Stimulated activated CD8-positive, alpha-beta memory T cell treated with anti-CD3 and anti-CD28 coated beads, Interleukin-15, amount 100 ng/mL, for 24 hours (primary cell): ENCODE measurements around the gene MRPS12.
"Not testable (repeated sequence)": the region's sequence is repeated elsewhere in the genome, so short reads cannot be mapped to it uniquely, and the experiment has no call there.

Experiments
- DNase-seq: peaks from one replicate; pipeline ENCODE4 v3.0.0-alpha.2; 2020; ENCODE audit warnings: low read depth

Gene MRPS12

DNA sequence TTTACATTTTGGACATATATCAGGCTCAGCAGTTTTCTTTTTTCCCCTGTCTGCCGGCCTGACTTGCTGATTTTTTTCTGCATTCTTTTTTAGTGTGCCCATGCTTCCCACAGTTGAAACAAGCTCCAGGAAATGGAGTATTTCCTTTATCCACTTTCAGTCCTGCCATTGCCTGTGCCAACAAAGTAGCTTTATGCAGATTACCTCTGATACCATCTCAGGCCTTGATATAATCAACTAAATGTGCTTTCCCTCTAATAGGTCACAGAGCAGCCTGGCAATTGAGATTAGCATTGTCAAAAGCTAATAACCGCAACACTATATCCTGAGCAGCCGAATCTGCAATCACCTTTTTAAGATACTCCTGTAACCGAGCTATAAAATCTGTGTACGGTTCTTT lies 9.2 kb downstream of the MRPS12 start:
- DNase-seq, result no peak

GRCh38 chr19:38941466-38941865 lies 10.7 kb downstream of the MRPS12 start:
- not testable (repeated sequence) for DNase-seq

DNA sequence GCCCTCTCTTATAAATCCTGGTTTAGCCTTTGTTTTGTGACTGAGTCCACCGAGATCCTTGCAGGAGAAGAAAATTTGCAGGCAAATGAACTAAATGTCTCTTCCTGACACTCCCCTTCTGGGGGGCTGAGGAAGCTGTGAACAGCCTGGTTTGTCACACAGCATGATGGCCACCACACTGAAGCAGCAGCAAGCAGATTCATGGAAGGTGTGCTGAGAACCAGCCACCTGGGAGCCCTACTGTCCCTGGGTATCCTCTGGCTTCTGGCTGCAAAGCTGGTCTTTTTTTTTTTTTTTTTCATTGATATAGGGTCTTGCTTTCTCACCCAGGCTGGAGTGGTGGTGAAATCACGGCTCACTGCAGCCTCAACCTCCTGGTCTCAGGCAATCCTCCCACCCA lies 11.2 kb downstream of the MRPS12 start:
- DNase-seq, result no peak

GRCh38 chr19:38942471-38943181 lies 11.9 kb downstream of the MRPS12 start:
- no peak for DNase-seq

DNA sequence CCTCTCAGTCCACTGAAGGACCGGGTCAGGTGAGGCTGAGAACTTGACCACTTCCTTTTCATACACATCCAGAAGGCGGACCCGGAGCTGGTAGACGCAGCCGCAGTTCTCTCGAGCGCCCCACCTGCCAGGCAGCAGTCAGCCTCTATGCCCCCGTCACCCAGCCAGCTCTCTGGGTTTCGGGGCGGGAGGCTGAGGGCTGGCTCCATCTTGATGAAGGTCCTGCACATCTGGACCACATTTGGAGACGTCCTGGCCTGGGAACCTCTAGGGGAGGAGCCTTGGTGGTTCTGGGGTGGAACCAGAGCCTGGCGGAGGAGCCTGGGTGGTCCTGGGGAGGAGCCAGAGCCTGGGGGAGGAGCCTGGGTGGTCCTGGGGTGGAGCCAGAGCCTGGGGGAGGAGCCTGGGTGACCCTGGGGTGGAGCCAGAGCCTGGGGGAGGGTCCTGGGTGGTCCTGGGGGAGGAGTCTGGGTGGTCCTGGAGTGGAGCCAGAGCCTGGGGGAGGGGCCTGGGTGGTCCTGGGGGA lies 14.3 kb downstream of the MRPS12 start:
- DNase-seq, result no peak

GRCh38 chr19:38945562-38946228 lies 15.0 kb downstream of the MRPS12 start:
- no peak for DNase-seq

- no peak for DNase-seq
Measured at GRCh38 chr19:38946229-38947010, 15.7 kb downstream of the MRPS12 start.

GRCh38 chr19:38949580-38950367 lies 19.0 kb downstream of the MRPS12 start:
- peak; percentile 64 for DNase-seq

GRCh38 chr19:38951187-38951586 lies 20.4 kb downstream of the MRPS12 start:
- no peak for DNase-seq

DNA sequence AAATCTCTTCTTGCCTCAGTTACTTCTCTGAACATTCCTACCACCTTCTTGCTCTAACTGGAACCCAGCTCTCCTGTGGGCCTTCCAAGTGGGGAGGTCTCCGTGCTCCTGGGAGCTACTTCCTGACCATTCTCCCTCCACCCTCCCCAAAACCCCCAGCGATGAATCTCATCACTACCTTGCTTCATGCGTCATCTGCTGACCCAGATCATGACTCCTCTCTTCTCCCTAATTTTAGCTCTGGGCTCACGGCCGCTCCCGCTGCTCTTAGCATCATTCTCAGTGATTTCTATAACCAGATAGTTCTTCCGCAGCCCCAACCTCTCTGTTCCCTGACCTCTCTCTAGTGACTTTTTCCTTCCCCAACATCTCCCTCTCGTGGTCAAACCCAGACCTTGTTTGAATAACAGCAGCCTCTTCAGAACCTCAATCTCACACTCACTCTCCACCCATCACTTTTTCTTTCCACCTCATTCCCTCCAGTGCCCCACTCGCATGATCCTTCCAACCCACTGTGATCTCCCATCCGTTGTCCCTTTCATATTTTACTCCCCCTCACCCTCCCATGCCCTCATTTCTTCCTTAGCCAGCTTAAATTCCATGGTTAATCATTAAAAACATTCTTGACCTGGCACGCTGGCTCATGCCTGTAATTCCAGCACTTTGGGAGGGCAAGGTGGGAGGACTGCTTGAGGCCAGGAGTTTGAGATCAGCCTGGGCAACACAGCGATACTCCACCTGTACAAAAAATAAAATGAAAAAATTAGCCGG lies 21.8 kb downstream of the MRPS12 start:
- no peak for DNase-seq

DNA sequence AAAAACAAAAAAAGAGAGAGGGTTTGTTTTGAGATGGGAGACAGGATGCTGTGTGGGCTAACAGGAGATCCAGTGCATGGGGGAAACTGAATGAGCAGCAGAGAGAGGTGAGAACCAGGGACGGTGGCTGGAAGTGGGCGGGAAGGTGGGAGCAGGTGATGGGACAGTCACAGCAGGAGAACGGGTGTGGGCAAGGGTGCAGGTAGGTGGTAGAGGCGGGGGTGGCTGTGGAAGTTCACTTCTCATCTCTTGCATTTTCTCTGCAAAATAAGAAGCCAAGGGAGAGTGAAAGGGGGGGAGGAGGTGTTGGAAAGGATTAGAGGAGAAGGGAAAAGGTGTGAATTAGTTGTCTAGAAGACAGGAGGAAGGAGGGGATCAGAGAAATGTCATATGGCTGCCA lies 22.9 kb downstream of the MRPS12 start:
- no peak for DNase-seq

DNA sequence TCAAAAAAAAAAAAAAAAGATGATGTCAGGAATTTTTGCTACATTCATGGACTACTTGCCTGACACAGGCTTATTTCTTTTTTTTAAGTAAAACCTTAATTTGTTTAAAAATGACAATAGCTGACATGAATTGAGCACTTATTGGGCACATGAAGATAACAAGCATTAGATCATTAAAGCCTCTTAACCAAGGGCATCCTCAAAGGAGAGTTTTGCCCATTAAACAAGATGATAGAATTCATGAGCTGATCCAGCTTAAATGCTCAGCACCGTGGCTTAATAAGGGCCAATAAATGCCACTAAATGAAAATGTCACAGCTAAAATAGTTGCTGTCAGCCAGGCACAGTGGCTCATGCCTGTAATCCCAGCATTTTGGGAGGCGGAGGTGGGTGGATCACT lies 25.5 kb downstream of the MRPS12 start:
- DNase-seq, result no peak

- DNase-seq, result no peak
Measured at GRCh38 chr19:38958301-38958700, 27.6 kb downstream of the MRPS12 start.

DNA sequence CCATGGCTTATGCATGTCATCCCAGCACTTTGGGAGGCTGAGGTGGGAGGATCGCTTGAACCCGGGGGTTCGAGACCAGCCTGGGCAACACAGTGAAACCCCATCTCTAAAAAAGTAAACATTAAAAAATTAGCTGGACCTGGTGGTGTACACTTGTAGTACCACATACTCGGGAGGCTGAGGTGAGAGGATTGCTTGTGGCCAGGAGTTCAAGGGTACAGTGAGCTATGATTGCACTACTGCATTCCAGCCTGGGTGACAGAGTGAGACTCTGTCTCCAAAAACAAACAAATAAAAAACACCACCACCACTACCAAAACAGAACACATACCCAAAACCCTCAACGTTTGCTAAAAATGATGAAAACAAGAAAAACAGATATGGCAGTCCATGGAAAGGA lies 28.9 kb downstream of the MRPS12 start:
- DNase-seq, result no peak

GRCh38 chr19:38964738-38965137 lies 34.0 kb downstream of the MRPS12 start:
- DNase-seq, result no peak

DNA sequence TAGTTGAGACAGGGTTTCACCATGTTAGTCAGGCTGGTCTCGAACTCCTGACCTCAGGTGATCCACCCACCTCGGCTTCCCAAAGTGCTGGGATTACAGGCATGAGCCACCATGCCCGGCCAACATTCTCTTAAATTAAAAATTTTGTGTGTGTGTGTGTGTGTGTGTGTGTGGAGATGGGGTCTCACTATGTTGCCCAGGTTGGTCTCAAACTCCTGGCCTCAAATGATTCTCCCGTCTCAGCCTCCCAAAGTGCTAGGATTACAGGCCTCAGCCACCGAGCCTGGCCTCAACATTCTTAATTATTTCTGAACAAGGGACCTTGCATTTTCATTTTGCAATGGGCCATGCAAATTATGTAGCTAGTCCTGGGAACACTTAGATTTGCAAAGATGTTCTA lies 35.4 kb downstream of the MRPS12 start:
- DNase-seq, result not testable (repeated sequence)

DNA sequence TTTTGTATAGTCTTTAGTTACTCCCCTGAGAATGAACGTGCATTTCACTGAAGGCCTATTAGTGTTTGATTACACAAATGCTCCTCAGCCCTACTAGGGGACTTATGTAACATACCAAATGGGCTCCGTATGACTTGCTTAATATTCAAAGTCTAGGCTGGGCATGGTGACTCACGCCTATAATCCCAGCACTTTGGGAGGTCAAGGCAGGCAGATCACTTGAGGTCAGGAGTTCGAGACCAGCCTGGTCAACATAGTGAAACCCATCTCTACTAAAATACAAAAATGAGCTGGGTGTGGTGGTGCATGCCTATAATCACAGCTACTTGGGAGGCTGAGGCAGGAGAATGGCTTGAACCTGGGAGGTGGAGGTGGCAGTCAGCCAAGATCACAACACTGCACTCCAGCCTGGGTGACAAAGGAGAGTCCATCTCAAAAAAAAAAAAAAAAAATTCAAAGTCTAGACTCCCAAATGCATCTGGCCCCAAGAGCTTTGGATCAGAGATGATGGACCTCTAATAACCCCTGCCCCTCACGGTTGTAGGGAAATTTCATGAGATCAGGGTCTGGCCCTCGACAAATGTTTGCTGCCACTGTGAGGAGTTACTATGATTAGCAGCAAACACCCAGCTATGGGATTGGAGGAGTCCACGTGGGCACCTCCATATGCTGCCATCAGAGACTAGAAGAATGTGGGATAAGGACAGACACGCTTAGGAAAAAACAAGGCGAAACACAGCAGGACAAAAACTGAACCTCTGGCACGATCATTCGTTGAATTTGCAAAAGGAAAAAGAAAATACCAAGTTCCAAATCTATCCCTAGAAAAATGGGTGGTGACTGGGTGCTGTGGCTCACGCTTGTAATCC lies 40.2 kb downstream of the MRPS12 start:
- no peak for DNase-seq

GRCh38 chr19:38971672-38972071 lies 40.9 kb downstream of the MRPS12 start:
- no peak for DNase-seq

GRCh38 chr19:38974624-38975213 lies 44.0 kb downstream of the MRPS12 start:
- no peak for DNase-seq
